Stimulated activated CD8-positive, alpha-beta memory T cell treated with anti-CD3 and anti-CD28 coated beads, Interleukin-15, amount 100 ng/mL, for 4 hours (primary cell): Measurements from ENCODE around the gene EXOC6B.
"Not testable (repeated sequence)": the region's sequence is repeated elsewhere in the genome, so short reads cannot be mapped to it uniquely, and the experiment has no call there.

ENCODE experiments used
- DNase-seq, 2 donors: peaks; one replicate each; pipeline ENCODE4 v3.0.0-alpha.2; 2020; ENCODE audit warnings: low read depth in 2 of 2

The EXOC6B gene

GRCh38 chr2:72548081-72548764 lies 277.6 kb downstream of the EXOC6B start:
- no peak for DNase-seq

- DNase-seq, result no peak
Measured at GRCh38 chr2:72545790-72546189, 280.0 kb downstream of the EXOC6B start.

GRCh38 chr2:72544554-72544953 lies 281.3 kb downstream of the EXOC6B start:
- DNase-seq, result no peak

GRCh38 chr2:72543497-72544216 lies 282.2 kb downstream of the EXOC6B start:
- no peak for DNase-seq

- DNase-seq, result no peak
Measured at GRCh38 chr2:72539071-72539552, 286.7 kb downstream of the EXOC6B start.

- no peak for DNase-seq
Measured at GRCh38 chr2:72538486-72538885, 287.3 kb downstream of the EXOC6B start.

GRCh38 chr2:72535586-72535985 lies 290.2 kb downstream of the EXOC6B start:
- not testable (repeated sequence) for DNase-seq

GRCh38 chr2:72533765-72534164 lies 292.1 kb downstream of the EXOC6B start:
- DNase-seq, result no peak

GRCh38 chr2:72527424-72527823 lies 298.4 kb downstream of the EXOC6B start:
- no peak for DNase-seq

GRCh38 chr2:72526623-72527022 lies 299.2 kb downstream of the EXOC6B start:
- no peak for DNase-seq

GRCh38 chr2:72524071-72524470 lies 301.8 kb downstream of the EXOC6B start:
- DNase-seq, result no peak

- DNase-seq, result no peak
Measured at GRCh38 chr2:72515696-72516095, 310.1 kb downstream of the EXOC6B start.

- no peak for DNase-seq
Measured at GRCh38 chr2:72513011-72513410, 312.8 kb downstream of the EXOC6B start.

GRCh38 chr2:72512376-72512775 lies 313.5 kb downstream of the EXOC6B start:
- DNase-seq, result no peak

GRCh38 chr2:72511906-72512305 lies 313.9 kb downstream of the EXOC6B start:
- no peak for DNase-seq

GRCh38 chr2:72497763-72498162 lies 328.1 kb downstream of the EXOC6B start:
- no peak for DNase-seq

- no peak for DNase-seq
Measured at GRCh38 chr2:72496479-72496878, 329.4 kb downstream of the EXOC6B start.

- no peak for DNase-seq
Measured at GRCh38 chr2:72494392-72494791, 331.4 kb downstream of the EXOC6B start.

- not testable (repeated sequence) for DNase-seq
Measured at GRCh38 chr2:72484622-72485021, 341.2 kb downstream of the EXOC6B start.

GRCh38 chr2:72483346-72483745 lies 342.5 kb downstream of the EXOC6B start:
- no peak for DNase-seq

GRCh38 chr2:72475246-72475645 lies 350.6 kb downstream of the EXOC6B start:
- DNase-seq, result no peak

GRCh38 chr2:72457801-72458516 lies 367.9 kb downstream of the EXOC6B start:
- no peak for DNase-seq

GRCh38 chr2:72454189-72454588 lies 371.6 kb downstream of the EXOC6B start:
- DNase-seq, result no peak
